IMR-90 (cell line): ENCODE data around the gene AKAP13. TPM values are rescaled to one million over a fixed set of nuclear protein-coding genes. Genes with fewer than 3 reads are reported as not detected.

Experiments
- ATAC-seq: fragments of 200-7000 bp; cut with Tn5 transposase; 2 replicates; pipeline ENCODE4 v1.9.1; 2020; ENCODE audit warnings: low read depth, mild to moderate bottlenecking, moderate library complexity
- BruUV-seq: library from RNA; stranded (reverse); fragments of 400-500 nt; replicated peaks from 2 replicates; lab custom pipeline; 2021; lab: Mats Ljungman, UMichigan
- CTCF ChIA-PET: fragments of 300-600 bp; formaldehyde crosslinking; extraction: SDS; loops from one replicate; lab custom pipeline; 2021; ENCODE audit warnings: antibody characterized with exemption; lab: Yijun Ruan, JAX
- POLR2A ChIA-PET: fragments of 300-600 bp; sonication (Branson Sonifier 250); formaldehyde crosslinking; loops from one replicate; lab custom pipeline; 2022; ENCODE audit warnings: antibody characterized with exemption; ENCODE audit not compliant: unreplicated experiment; lab: Charles Lee
- DNase-seq: peaks from one replicate; pipeline ENCODE4 v3.0.0; 2013
- H2AFZ ChIP-seq: replicated peaks from 2 replicates; pipeline ENCODE3; 2013; ENCODE audit warnings: low read length, mild to moderate bottlenecking; ENCODE audit not compliant: poor library complexity
- H2AK5ac ChIP-seq: 2 replicates; pipeline ENCODE4 v1.6.1; 2013; ENCODE audit warnings: low read depth, low read length, inconsistent platforms
- H2AK9ac ChIP-seq: replicated peaks from 2 replicates; pipeline ENCODE3; 2013; ENCODE audit warnings: mild to moderate bottlenecking, low read depth, low read length, moderate library complexity; ENCODE audit not compliant: poor library complexity
- H2BK120ac ChIP-seq: 2 replicates; pipeline ENCODE4 v1.6.1; 2013; ENCODE audit warnings: low read depth, low read length, inconsistent platforms
- H2BK15ac ChIP-seq: 3 replicates; pipeline ENCODE4 v1.6.1; 2013; ENCODE audit warnings: low read depth, low read length, inconsistent platforms
- H2BK20ac ChIP-seq: 2 replicates; pipeline ENCODE4 v1.6.1; 2013; ENCODE audit warnings: low read depth, mild to moderate bottlenecking, inconsistent platforms, low read length, moderate library complexity
- H2BK5ac ChIP-seq: 2 replicates; pipeline ENCODE4 v1.6.1; 2013; ENCODE audit warnings: mild to moderate bottlenecking, low read depth, low read length, inconsistent platforms; ENCODE audit not compliant: poor library complexity, severe bottlenecking
- H3K14ac ChIP-seq: replicated peaks from 2 replicates; pipeline ENCODE4 v1.6.1; 2013; ENCODE audit warnings: low read depth, low read length, inconsistent platforms
- H3K18ac ChIP-seq: 2 replicates; pipeline ENCODE4 v1.6.1; 2013; ENCODE audit warnings: low read depth, low read length, control low read depth
- H3K23ac ChIP-seq: 2 replicates; pipeline ENCODE4 v1.6.1; 2013; ENCODE audit warnings: low read depth, low read length, inconsistent platforms
- H3K27ac ChIP-seq: 2 replicates; pipeline ENCODE4 v1.5.1; 2013; ENCODE audit warnings: mild to moderate bottlenecking, control low read depth, low read length; ENCODE audit not compliant: insufficient read depth
- H3K27me3 ChIP-seq: 2 replicates; pipeline ENCODE4 v1.6.1; 2013; ENCODE audit warnings: low read length; ENCODE audit not compliant: control insufficient read depth, insufficient read depth
- H3K36me3 ChIP-seq: 2 replicates; pipeline ENCODE4 v1.6.1; 2013; ENCODE audit warnings: low read length, mixed read lengths; ENCODE audit not compliant: control insufficient read depth, insufficient read depth
- H3K4ac ChIP-seq: 2 replicates; pipeline ENCODE4 v1.6.1; 2013; ENCODE audit warnings: low read depth, low read length, inconsistent platforms
- H3K4me1 ChIP-seq: 2 replicates; pipeline ENCODE4 v1.6.1; 2013; ENCODE audit warnings: low read length, mixed read lengths; ENCODE audit not compliant: control insufficient read depth, insufficient read depth
- H3K4me2 ChIP-seq: 2 replicates; pipeline ENCODE4 v1.6.1; 2013; ENCODE audit warnings: low read depth, mild to moderate bottlenecking, control low read depth, low read length, moderate library complexity
- H3K4me3 ChIP-seq: 2 replicates; pipeline ENCODE4 v1.5.1; 2013; ENCODE audit warnings: low read depth, mild to moderate bottlenecking, control low read depth, low read length, moderate library complexity; ENCODE audit not compliant: insufficient read depth
- H3K56ac ChIP-seq: 2 replicates; pipeline ENCODE4 v1.6.1; 2013; ENCODE audit warnings: low read length, inconsistent platforms; ENCODE audit not compliant: insufficient read depth; ENCODE audit errors: extremely low read depth
- H3K79me1 ChIP-seq, 2 experiments: 2 replicates each; pipeline ENCODE4 v1.6.1; 2013; ENCODE audit warnings: low read length in 2 of 2, inconsistent platforms in 1 of 2, low read depth in 1 of 2
- H3K9ac ChIP-seq: 2 replicates; pipeline ENCODE4 v1.6.1; 2013; ENCODE audit warnings: low read depth, low read length, control low read depth
- H3K9me1 ChIP-seq: 2 replicates; pipeline ENCODE4 v1.6.1; 2013; ENCODE audit warnings: low read length, inconsistent platforms; ENCODE audit not compliant: insufficient read depth
- H3K9me3 ChIP-seq: 2 replicates; pipeline ENCODE4 v1.6.1; 2013; ENCODE audit warnings: low read length; ENCODE audit not compliant: control insufficient read depth, insufficient read depth
- H4K20me1 ChIP-seq: 2 replicates; pipeline ENCODE4 v1.6.1; 2013; ENCODE audit warnings: low read length, inconsistent platforms; ENCODE audit not compliant: insufficient read depth
- H4K5ac ChIP-seq: 2 replicates; pipeline ENCODE4 v1.6.1; 2013; ENCODE audit warnings: mild to moderate bottlenecking, low read depth, low read length, control low read depth
- H4K8ac ChIP-seq, 2 experiments: 2 replicates each; pipeline ENCODE4 v1.6.1; 2013; ENCODE audit warnings: low read depth in 2 of 2, low read length in 2 of 2, control low read depth in 1 of 2, inconsistent platforms in 1 of 2
- H4K91ac ChIP-seq: 2 replicates; pipeline ENCODE4 v1.6.1; 2013; ENCODE audit warnings: low read depth, low read length, inconsistent platforms; ENCODE audit not compliant: insufficient read depth
- ELK1 ChIP-seq: fragments of 150-350 bp; IDR thresholded peaks from 2 replicates; pipeline ENCODE4 v1.6.1; 2016; ENCODE audit warnings: low read depth, mild to moderate bottlenecking, low read length, moderate library complexity, borderline replicate concordance
- FOS ChIP-seq: fragments of 150-350 bp; IDR thresholded peaks from 2 replicates; pipeline ENCODE4 v1.6.1; 2016; ENCODE audit warnings: low read depth, low read length
- POLR2A ChIP-seq: IDR thresholded peaks from 2 replicates; pipeline ENCODE4 v1.6.1; 2012; ENCODE audit warnings: mild to moderate bottlenecking, low read depth, low read length
- RFX5 ChIP-seq: IDR thresholded peaks from 2 replicates; pipeline ENCODE4 v1.8.0; 2012; ENCODE audit warnings: low read depth, mild to moderate bottlenecking, low read length, moderate library complexity
- SMC3 ChIP-seq: fragments of 150-350 bp; IDR thresholded peaks from 2 replicates; pipeline ENCODE4 v1.6.1; 2016; ENCODE audit warnings: low read depth, mild to moderate bottlenecking, antibody characterized with exemption, low read length, moderate library complexity
- WGBS, 2 experiments: methylation state at CpG; one replicate each; pipeline versions ENCODE4 v1.1.5 to v1.1.7; 2013; ENCODE audit warnings: missing lambda C conversion rate in 2 of 2; ENCODE audit not compliant: insufficient read length in 1 of 2; ENCODE audit errors: extremely low coverage in 2 of 2; 5-methylcytosine and 5-hydroxymethylcytosine counted together
- dilution Hi-C: fragments of 300-500 bp; cut with HindIII; formaldehyde crosslinking; loops from one replicate; pipeline ENCODE4 v1.14.3; 2018; ENCODE audit warnings: low sequenced_read_pairs; ENCODE audit not compliant: unreplicated experiment
- in situ Hi-C: fragments of 300-500 bp; cut with MboI; formaldehyde crosslinking; loops from 3 replicates; pipeline ENCODE4 v1.14.3; 2019; ENCODE audit warnings: low sequenced_read_pairs, inconsistent platforms, mixed read lengths
- intact Hi-C: fragments of 100-400 bp; cut with micrococcal nuclease; formaldehyde crosslinking; loops from 2 replicates; pipeline ENCODE4 v1.10.0; 2022
- polyA plus RNA-seq, 3 experiments: library from polyadenylated mRNA; depleted of rRNA; stranded (reverse); fragments of >200 nt; gene quantifications; 2 replicates each; pipeline ENCODE4 v1.2.3, GENCODE V29; 2012; ENCODE audit warnings: low replicate concordance in 1 of 3
- total RNA-seq: library from RNA; depleted of rRNA; stranded (reverse); fragments of >200 nt; gene quantifications from 2 replicates; pipeline ENCODE4 v1.2.3, GENCODE V29; 2012
- TF ChIP-seq, protein P1 (sequence below): conservative IDR thresholded peaks from 2 replicates; pipeline ENCODE4 v1.5.1; 2012; ENCODE audit warnings: mild to moderate bottlenecking, low read depth, low read length, improper control_type of control experiment

The AKAP13 gene
- total and polyA plus RNA-seq, 2 of the 4 experiments (the other 2 are of a cell fraction) = 10.4 to 46.4 TPM

GRCh38 chr15:85424154-85424553 lies 43.8 kb downstream of the AKAP13 start:
- CTCF ChIA-PET = no interaction called here
- no peak overlapping the region for H3K4ac ChIP-seq
- no peaks in the 10 kb centered on the region for H3K27me3 ChIP-seq
- H4K5ac ChIP-seq = no peak overlapping the region
- intact Hi-C loops (no loop called here), dilution Hi-C loops (no loop called here), in situ Hi-C loops (no loop called here)
- no peak overlapping the region for H4K91ac ChIP-seq
- H3K14ac ChIP-seq = no peak overlapping the region
- H3K9ac ChIP-seq = no peak overlapping the region
- H3K4me3 ChIP-seq = no peak overlapping the region
- peaks cover 34% of the 10 kb centered on the region; the same call in 1 of the 2 replicates for H4K20me1 ChIP-seq
- no peak overlapping the region for H3K18ac ChIP-seq
- H2BK15ac ChIP-seq = no peak overlapping the region
- no peaks in the 10 kb centered on the region for H3K9me3 ChIP-seq
- no peak overlapping the region for H2BK5ac ChIP-seq
- no peak overlapping the region for H4K8ac ChIP-seq
- DNase-seq (no peak), ATAC-seq (no peak)
- H2AK9ac ChIP-seq = no peak overlapping the region
- BruUV-seq = no TSS peak
- POLR2A ChIA-PET = no interaction called here
- no peaks in the 10 kb centered on the region for H3K36me3 ChIP-seq
- peaks cover 48 to 68% of the 10 kb centered on the region in 2 experiments for H3K79me1 ChIP-seq
- 0 out of 2 replicates have a peak, but pooled peaks cover 3% of the 10 kb centered on the region for H3K9me1 ChIP-seq
- TF ChIP-seq SMC3 = no peak
- no peak for TF ChIP-seq RFX5
- no peak for TF ChIP-seq FOS
- no peak for TF ChIP-seq ELK1
- TF ChIP-seq, protein P1, sequence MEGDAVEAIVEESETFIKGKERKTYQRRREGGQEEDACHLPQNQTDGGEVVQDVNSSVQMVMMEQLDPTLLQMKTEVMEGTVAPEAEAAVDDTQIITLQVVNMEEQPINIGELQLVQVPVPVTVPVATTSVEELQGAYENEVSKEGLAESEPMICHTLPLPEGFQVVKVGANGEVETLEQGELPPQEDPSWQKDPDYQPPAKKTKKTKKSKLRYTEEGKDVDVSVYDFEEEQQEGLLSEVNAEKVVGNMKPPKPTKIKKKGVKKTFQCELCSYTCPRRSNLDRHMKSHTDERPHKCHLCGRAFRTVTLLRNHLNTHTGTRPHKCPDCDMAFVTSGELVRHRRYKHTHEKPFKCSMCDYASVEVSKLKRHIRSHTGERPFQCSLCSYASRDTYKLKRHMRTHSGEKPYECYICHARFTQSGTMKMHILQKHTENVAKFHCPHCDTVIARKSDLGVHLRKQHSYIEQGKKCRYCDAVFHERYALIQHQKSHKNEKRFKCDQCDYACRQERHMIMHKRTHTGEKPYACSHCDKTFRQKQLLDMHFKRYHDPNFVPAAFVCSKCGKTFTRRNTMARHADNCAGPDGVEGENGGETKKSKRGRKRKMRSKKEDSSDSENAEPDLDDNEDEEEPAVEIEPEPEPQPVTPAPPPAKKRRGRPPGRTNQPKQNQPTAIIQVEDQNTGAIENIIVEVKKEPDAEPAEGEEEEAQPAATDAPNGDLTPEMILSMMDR = no peak
- no peak for TF ChIP-seq POLR2A
- H3K23ac ChIP-seq = no peak overlapping the region
- no CpG with 5 or more reads among the region's 1 CpG for WGBS, 2 experiments
- peaks cover 7% of the 10 kb centered on the region; the same call in 1 of the 2 replicates for H3K4me1 ChIP-seq
- H3K56ac ChIP-seq = no peak overlapping the region
- no peak overlapping the region for H2BK120ac ChIP-seq
- H2AFZ ChIP-seq = no peak overlapping the region
- H3K4me2 ChIP-seq = no peak overlapping the region
- no peak overlapping the region for H2AK5ac ChIP-seq
- H3K27ac ChIP-seq = no peak overlapping the region
- no peak overlapping the region for H2BK20ac ChIP-seq
